Hepatocyte (in vitro differentiated cells): Measurements from ENCODE around the gene FIGNL2. TPM values are rescaled to one million over a fixed set of nuclear protein-coding genes. Genes with fewer than 3 reads are reported as not detected.

Experiments
- DNase-seq: peaks from one replicate; pipeline ENCODE4 v3.0.0-alpha.2; 2016; ENCODE audit warnings: low spot score
- H2AFZ ChIP-seq: fragments of 200-600 bp; sonication (generic); 2 replicates; pipeline ENCODE4 v1.6.0; 2016; ENCODE audit warnings: antibody characterized with exemption, mild to moderate bottlenecking
- H3K27ac ChIP-seq: fragments of 200-600 bp; sonication (generic); 2 replicates; pipeline ENCODE4 v1.5.1; 2016; ENCODE audit warnings: mild to moderate bottlenecking
- H3K27me3 ChIP-seq: fragments of 200-600 bp; sonication (generic); 2 replicates; pipeline ENCODE4 v1.6.1; 2016
- H3K36me3 ChIP-seq: fragments of 200-600 bp; sonication (generic); replicated peaks from 2 replicates; pipeline ENCODE4 v1.5.1; 2016; ENCODE audit warnings: low read depth; ENCODE audit not compliant: insufficient read depth
- H3K4me1 ChIP-seq: fragments of 200-600 bp; sonication (generic); 2 replicates; pipeline ENCODE4 v1.5.1; 2016; ENCODE audit warnings: mild to moderate bottlenecking, moderate library complexity; ENCODE audit not compliant: insufficient read depth
- H3K4me2 ChIP-seq: fragments of 200-600 bp; sonication (generic); 2 replicates; pipeline ENCODE4 v1.6.0; 2016
- H3K4me3 ChIP-seq: fragments of 200-600 bp; sonication (generic); 2 replicates; pipeline ENCODE4 v1.5.1; 2016; ENCODE audit warnings: mild to moderate bottlenecking
- H3K79me2 ChIP-seq: fragments of 200-600 bp; sonication (generic); 2 replicates; pipeline ENCODE4 v1.6.0; 2017; ENCODE audit warnings: mild to moderate bottlenecking
- H3K9me2 ChIP-seq: fragments of 200-600 bp; sonication (generic); replicated peaks from 2 replicates; pipeline ENCODE4 v1.6.0; 2017; ENCODE audit warnings: mild to moderate bottlenecking; ENCODE audit not compliant: insufficient read depth
- H3K9me3 ChIP-seq: fragments of 200-600 bp; sonication (generic); 2 replicates; pipeline ENCODE4 v1.5.1; 2016; ENCODE audit warnings: low read depth, mild to moderate bottlenecking
- H4K20me1 ChIP-seq: fragments of 200-600 bp; sonication (generic); 2 replicates; pipeline ENCODE4 v1.6.0; 2016; ENCODE audit warnings: mild to moderate bottlenecking; ENCODE audit not compliant: insufficient read depth, poor library complexity, severe bottlenecking
- CTCF ChIP-seq: fragments of 200-600 bp; sonication (generic); IDR thresholded peaks from 2 replicates; pipeline ENCODE4 v1.5.1; 2016; ENCODE audit warnings: antibody characterized with exemption, mild to moderate bottlenecking; ENCODE audit not compliant: poor library complexity
- EZH2 ChIP-seq: fragments of 200-600 bp; sonication (generic); IDR thresholded peaks from 2 replicates; pipeline ENCODE4 v1.6.1; 2016; ENCODE audit warnings: antibody characterized with exemption, mild to moderate bottlenecking, borderline replicate concordance
- EZH2phosphoT487 ChIP-seq: fragments of 200-600 bp; sonication (generic); IDR thresholded peaks from one replicate; pipeline ENCODE4 v1.6.1; 2018; ENCODE audit warnings: antibody characterized with exemption, mild to moderate bottlenecking, low read depth, moderate library complexity; ENCODE audit not compliant: unreplicated experiment, severe bottlenecking
- WGBS: methylation state at CpG from one replicate; pipeline ENCODE4 v1.1.6; 2016; ENCODE audit warnings: low lambda C conversion rate; ENCODE audit errors: missing lambda C conversion rate; 5-methylcytosine and 5-hydroxymethylcytosine counted together
- polyA plus RNA-seq: library from polyadenylated mRNA; unstranded; fragments of >200 nt; fragmentation: Nextera tagmentation; extraction: Ambion mirVana; gene quantifications from 2 replicates; pipeline ENCODE4 v1.2.1, GENCODE V29; 2016
- total RNA-seq: library from RNA; depleted of rRNA; stranded (reverse); fragments of >200 nt; gene quantifications from 2 replicates; pipeline ENCODE4 v1.2.3, GENCODE V29; 2014

The FIGNL2 gene
- total and polyA plus RNA-seq, 2 experiments from 2014 or later, result 1.1 to 3.2 TPM

GRCh38 chr12:51884676-51885229 is 36.2 kb upstream of the FIGNL2 start:
- no peaks in the 10 kb centered on the region for H3K9me3 ChIP-seq
- H3K36me3 ChIP-seq, result no peaks in the 10 kb centered on the region
- DNase-seq, result peak; percentile 72
- 77% methylated on average over 11 of the region's 11 CpGs for WGBS
- no peaks in the 10 kb centered on the region for H4K20me1 ChIP-seq
- H2AFZ ChIP-seq, result no peak overlapping the region
- H3K79me2 ChIP-seq, result no peaks in the 10 kb centered on the region
- H3K4me3 ChIP-seq, result no peak overlapping the region
- no peak for TF ChIP-seq EZH2
- TF ChIP-seq EZH2phosphoT487, result no peak
- TF ChIP-seq CTCF, result no peak
- H3K27ac ChIP-seq, result peak overlapping the region; percentile 2
- H3K4me2 ChIP-seq, result no peak overlapping the region
- no peaks in the 10 kb centered on the region for H3K27me3 ChIP-seq
- H3K4me1 ChIP-seq, result no peaks in the 10 kb centered on the region
- no peaks in the 10 kb centered on the region for H3K9me2 ChIP-seq

- WGBS, result 91% methylated on average over 4 of the region's 4 CpGs
- H3K9me3 ChIP-seq, result no peaks in the 10 kb centered on the region
These were observed 35.6 kb upstream of the FIGNL2 start for GRCh38 chr12:51883998-51884675.

GRCh38 chr12:51883295-51883694 is 34.8 kb upstream of the FIGNL2 start:
- H3K4me1 ChIP-seq, result no peaks in the 10 kb centered on the region
- no peaks in the 10 kb centered on the region for H3K9me3 ChIP-seq
- no peak overlapping the region for H2AFZ ChIP-seq
- H3K9me2 ChIP-seq, result no peaks in the 10 kb centered on the region
- TF ChIP-seq CTCF (no peak), EZH2phosphoT487 (no peak), EZH2 (no peak)
- no peak overlapping the region for H3K4me3 ChIP-seq
- no peak overlapping the region for H3K27ac ChIP-seq
- WGBS, result 100% methylated on average over 1 of the region's 1 CpG
- no peaks in the 10 kb centered on the region for H4K20me1 ChIP-seq
- H3K4me2 ChIP-seq, result no peak overlapping the region
- DNase-seq, result no peak
- no peaks in the 10 kb centered on the region for H3K36me3 ChIP-seq
- no peaks in the 10 kb centered on the region for H3K79me2 ChIP-seq
- H3K27me3 ChIP-seq, result no peaks in the 10 kb centered on the region

More at GRCh38 chr12:51883998-51884675, 35.6 kb upstream of the FIGNL2 start:
- H3K27me3 ChIP-seq, result no peaks in the 10 kb centered on the region
- no peak overlapping the region for H2AFZ ChIP-seq
- H3K4me3 ChIP-seq, result no peak overlapping the region
- H3K4me1 ChIP-seq, result no peaks in the 10 kb centered on the region
- H4K20me1 ChIP-seq, result no peaks in the 10 kb centered on the region
- no peaks in the 10 kb centered on the region for H3K79me2 ChIP-seq
- DNase-seq, result no peak
- no peak overlapping the region for H3K4me2 ChIP-seq
- H3K27ac ChIP-seq, result no peak overlapping the region
- H3K36me3 ChIP-seq, result no peaks in the 10 kb centered on the region
- TF ChIP-seq EZH2phosphoT487 (no peak), EZH2 (no peak), CTCF (no peak)
- H3K9me2 ChIP-seq, result no peaks in the 10 kb centered on the region
